Ishikawa (cell line): ENCODE measurements around the gene DCUN1D3.

Experiments
- CEBPB ChIP-seq: IDR thresholded peaks from 2 replicates; pipeline ENCODE4 v1.6.1; 2012
- CREB1 ChIP-seq: IDR thresholded peaks from 2 replicates; pipeline ENCODE4 v1.6.1; 2012; ENCODE audit warnings: low read depth
- EGR1 ChIP-seq: IDR thresholded peaks from 2 replicates; pipeline ENCODE4 v1.6.1; 2012
- EP300 ChIP-seq: IDR thresholded peaks from 2 replicates; pipeline ENCODE4 v1.6.1; 2012; ENCODE audit warnings: borderline replicate concordance
- FOXM1 ChIP-seq: IDR thresholded peaks from 2 replicates; pipeline ENCODE4 v1.6.1; 2012; ENCODE audit warnings: low read depth, borderline replicate concordance
- NFIC ChIP-seq: IDR thresholded peaks from 2 replicates; pipeline ENCODE4 v1.6.1; 2012
- RAD21 ChIP-seq: IDR thresholded peaks from 2 replicates; pipeline ENCODE4 v1.6.1; 2012; ENCODE audit warnings: low read depth
- TAF1 ChIP-seq: IDR thresholded peaks from 2 replicates; pipeline ENCODE4 v1.6.1; 2012; ENCODE audit warnings: low read depth, mild to moderate bottlenecking
- TCF12 ChIP-seq: IDR thresholded peaks from 2 replicates; pipeline ENCODE4 v1.6.1; 2012; ENCODE audit warnings: low read depth
- TEAD4 ChIP-seq: IDR thresholded peaks from 2 replicates; pipeline ENCODE4 v1.6.1; 2012
- YY1 ChIP-seq: IDR thresholded peaks from 2 replicates; pipeline ENCODE4 v1.6.1; 2012; ENCODE audit warnings: low read depth
- ZBTB7A ChIP-seq: IDR thresholded peaks from 2 replicates; pipeline ENCODE4 v1.6.1; 2012; ENCODE audit warnings: low read depth
- TF ChIP-seq, protein P1 (sequence below): IDR thresholded peaks from 2 replicates; pipeline ENCODE4 v1.6.1; 2012; ENCODE audit warnings: low read depth, mild to moderate bottlenecking
- TF ChIP-seq, protein P2 (sequence below): IDR thresholded peaks from 2 replicates; pipeline ENCODE4 v1.6.1; 2012
- TF ChIP-seq, protein P3 (sequence below): IDR thresholded peaks from 2 replicates; pipeline ENCODE4 v1.6.1; 2012

Gene DCUN1D3

DNA sequence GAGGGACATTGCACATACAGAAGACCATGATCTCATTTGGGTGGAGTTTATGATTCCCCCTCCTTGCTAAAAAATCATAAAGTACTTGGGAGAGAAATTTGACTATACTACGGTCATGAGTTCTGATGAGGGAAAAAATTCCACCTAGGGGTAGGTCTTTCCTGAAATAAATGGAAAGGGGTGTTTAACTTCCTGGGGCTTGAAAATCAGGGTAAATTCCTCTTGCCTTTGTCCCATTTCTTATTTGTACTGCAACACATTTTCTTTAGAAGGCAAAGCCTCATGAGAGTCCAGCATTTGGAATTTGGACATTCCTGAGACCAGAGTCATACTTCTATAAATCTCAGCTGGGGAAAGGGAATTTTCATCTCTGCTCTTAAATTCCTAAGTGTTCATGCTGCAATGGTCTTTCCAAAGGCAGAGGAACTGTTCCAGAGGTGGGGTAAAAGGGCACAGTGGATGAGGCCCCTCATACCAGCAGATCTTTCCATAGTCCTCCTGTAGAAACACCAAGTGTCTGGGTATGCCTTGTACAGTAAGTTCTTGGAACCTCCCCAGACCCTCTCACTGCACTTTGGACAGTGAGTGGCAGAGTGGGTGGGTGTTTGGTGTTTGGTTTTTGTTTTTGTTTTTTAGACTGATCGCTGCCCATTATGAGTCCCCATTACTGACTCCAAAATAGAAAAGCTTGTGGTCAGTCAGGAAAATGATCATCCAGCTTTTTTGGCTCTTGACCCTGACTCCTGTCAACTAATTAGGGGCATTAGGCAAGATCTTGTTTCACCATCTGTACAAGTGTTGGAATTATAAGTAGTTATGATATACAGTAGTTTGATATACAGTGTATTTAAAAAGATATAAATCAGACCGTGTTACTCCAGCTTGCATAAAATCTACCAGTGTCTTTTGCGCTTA, 6.4 kb upstream of the DCUN1D3 start:
- TF ChIP-seq TEAD4 = peak; percentile 55; the same call in 1 of the 2 replicates
- TF ChIP-seq YY1 = no peak
- no peak for TF ChIP-seq TCF12
- TF ChIP-seq, protein P1, sequence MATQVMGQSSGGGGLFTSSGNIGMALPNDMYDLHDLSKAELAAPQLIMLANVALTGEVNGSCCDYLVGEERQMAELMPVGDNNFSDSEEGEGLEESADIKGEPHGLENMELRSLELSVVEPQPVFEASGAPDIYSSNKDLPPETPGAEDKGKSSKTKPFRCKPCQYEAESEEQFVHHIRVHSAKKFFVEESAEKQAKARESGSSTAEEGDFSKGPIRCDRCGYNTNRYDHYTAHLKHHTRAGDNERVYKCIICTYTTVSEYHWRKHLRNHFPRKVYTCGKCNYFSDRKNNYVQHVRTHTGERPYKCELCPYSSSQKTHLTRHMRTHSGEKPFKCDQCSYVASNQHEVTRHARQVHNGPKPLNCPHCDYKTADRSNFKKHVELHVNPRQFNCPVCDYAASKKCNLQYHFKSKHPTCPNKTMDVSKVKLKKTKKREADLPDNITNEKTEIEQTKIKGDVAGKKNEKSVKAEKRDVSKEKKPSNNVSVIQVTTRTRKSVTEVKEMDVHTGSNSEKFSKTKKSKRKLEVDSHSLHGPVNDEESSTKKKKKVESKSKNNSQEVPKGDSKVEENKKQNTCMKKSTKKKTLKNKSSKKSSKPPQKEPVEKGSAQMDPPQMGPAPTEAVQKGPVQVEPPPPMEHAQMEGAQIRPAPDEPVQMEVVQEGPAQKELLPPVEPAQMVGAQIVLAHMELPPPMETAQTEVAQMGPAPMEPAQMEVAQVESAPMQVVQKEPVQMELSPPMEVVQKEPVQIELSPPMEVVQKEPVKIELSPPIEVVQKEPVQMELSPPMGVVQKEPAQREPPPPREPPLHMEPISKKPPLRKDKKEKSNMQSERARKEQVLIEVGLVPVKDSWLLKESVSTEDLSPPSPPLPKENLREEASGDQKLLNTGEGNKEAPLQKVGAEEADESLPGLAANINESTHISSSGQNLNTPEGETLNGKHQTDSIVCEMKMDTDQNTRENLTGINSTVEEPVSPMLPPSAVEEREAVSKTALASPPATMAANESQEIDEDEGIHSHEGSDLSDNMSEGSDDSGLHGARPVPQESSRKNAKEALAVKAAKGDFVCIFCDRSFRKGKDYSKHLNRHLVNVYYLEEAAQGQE = no peak
- no peak for TF ChIP-seq RAD21
- TF ChIP-seq CREB1 = no peak
- TF ChIP-seq, protein P2, sequence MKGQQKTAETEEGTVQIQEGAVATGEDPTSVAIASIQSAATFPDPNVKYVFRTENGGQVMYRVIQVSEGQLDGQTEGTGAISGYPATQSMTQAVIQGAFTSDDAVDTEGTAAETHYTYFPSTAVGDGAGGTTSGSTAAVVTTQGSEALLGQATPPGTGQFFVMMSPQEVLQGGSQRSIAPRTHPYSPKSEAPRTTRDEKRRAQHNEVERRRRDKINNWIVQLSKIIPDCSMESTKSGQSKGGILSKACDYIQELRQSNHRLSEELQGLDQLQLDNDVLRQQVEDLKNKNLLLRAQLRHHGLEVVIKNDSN = no peak
- TF ChIP-seq, protein P3, sequence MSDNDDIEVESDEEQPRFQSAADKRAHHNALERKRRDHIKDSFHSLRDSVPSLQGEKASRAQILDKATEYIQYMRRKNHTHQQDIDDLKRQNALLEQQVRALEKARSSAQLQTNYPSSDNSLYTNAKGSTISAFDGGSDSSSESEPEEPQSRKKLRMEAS = no peak
- TF ChIP-seq EP300 = no peak

DNA sequence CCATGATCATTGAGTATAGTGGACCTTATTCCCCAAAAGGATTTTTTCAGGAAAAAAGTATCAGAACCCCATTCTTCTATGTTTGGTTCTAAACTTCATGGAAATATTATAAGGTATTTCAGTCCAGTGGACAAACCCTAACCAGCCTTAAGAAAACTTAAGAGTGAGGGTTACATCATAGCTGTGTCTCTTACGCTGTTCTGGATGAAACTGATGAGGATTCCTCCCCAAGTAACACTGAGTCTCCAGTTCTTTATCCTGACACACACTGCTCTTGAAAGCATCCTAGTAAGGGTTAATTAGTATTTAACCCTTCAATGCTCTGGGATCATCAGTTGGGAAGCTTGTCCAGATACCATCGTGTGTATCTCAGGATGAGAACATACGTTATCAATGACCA, 5.4 kb upstream of the DCUN1D3 start:
- TF ChIP-seq, protein P1 = no peak
- TF ChIP-seq NFIC (no peak), TCF12 (no peak), FOXM1 (no peak), CREB1 (no peak)
- TF ChIP-seq, protein P2 = no peak

DNA sequence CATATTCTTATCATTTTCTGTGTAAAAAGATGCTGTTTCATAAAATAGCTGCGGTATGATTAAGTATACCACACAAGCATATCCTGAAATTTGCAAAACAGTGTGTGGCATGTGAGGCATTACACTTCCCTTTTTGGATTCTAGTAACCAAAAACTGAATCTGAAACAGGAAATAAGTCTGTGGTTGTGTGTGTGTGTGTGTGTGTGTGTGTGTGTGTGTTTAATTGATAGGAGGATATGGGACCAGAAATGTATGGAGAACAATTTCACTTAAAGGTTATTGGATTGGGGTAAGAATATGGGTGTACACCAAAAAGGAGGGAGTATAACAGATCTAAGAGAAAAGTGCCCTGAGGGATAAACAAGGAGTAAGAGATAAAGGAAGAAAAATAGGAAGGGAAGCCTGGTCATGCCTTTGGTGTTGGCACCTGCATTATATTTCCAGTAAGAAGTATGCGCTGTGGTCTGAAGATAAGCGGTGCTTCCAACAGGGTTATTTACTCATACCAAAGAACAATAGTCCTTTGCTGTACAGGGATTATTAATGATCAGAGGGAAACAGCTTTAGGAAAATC, 4.4 kb upstream of the DCUN1D3 start:
- TF ChIP-seq FOXM1 (no peak), TEAD4 (no peak), TCF12 (no peak), CREB1 (no peak), TAF1 (no peak), ZBTB7A (no peak), EGR1 (no peak), CEBPB (no peak), RAD21 (no peak), NFIC (no peak), YY1 (no peak)
- TF ChIP-seq, protein P2 = no peak
- TF ChIP-seq, protein P1 = no peak

DNA sequence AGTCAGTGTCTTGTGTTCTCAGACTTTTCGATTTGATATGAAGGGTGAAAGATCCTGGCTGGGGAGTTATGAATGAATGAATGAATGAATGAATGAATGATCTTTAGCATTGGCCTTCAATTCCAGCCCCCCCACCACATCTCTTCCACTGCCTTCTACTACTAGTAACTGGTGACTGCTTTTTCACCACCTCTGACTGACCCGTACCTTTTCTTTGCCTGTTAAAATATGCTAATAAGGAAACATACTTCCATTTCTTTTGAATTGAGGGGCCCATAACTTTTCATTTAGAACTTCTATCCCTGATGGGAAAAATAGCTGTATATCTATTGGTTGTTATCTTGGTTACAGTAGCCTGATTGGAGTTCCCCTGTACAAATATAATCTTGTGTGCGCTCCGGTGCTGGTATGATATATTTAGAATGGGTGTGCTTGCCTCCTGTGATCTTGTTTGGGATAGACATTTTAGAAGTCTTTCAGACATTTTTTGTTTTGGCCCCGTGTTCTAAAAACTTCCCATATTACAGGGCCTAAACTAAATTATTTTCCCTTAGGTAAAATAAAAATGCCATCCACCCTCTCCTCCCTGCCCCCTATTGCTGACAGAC, 3.8 kb upstream of the DCUN1D3 start:
- no peak for TF ChIP-seq TEAD4
- no peak for TF ChIP-seq TCF12
- TF ChIP-seq, protein P3 = no peak
- no peak for TF ChIP-seq EP300
- TF ChIP-seq ZBTB7A = no peak
- no peak for TF ChIP-seq CREB1
- TF ChIP-seq CEBPB = no peak
- no peak for TF ChIP-seq FOXM1
- no peak for TF ChIP-seq TAF1
- TF ChIP-seq, protein P2 = no peak
- TF ChIP-seq, protein P1 = no peak
- no peak for TF ChIP-seq YY1
- no peak for TF ChIP-seq EGR1
- TF ChIP-seq RAD21 = no peak
- TF ChIP-seq NFIC = no peak
